IMR-90 (cell line): ENCODE data around the gene RTL1. TPM values are rescaled to one million over a fixed set of nuclear protein-coding genes. Genes with fewer than 3 reads are reported as not detected.

Experiments used
- ATAC-seq: fragments of 200-7000 bp; cut with Tn5 transposase; 2 replicates; pipeline ENCODE4 v1.9.1; 2020; ENCODE audit warnings: low read depth, mild to moderate bottlenecking, moderate library complexity
- BruUV-seq: library from RNA; stranded (reverse); fragments of 400-500 nt; replicated peaks from 2 replicates; lab custom pipeline; 2021; lab: Mats Ljungman, UMichigan
- CTCF ChIA-PET: fragments of 300-600 bp; formaldehyde crosslinking; extraction: SDS; loops from one replicate; lab custom pipeline; 2021; ENCODE audit warnings: antibody characterized with exemption; lab: Yijun Ruan, JAX
- POLR2A ChIA-PET: fragments of 300-600 bp; sonication (Branson Sonifier 250); formaldehyde crosslinking; loops from one replicate; lab custom pipeline; 2022; ENCODE audit warnings: antibody characterized with exemption; ENCODE audit not compliant: unreplicated experiment; lab: Charles Lee
- DNase-seq: peaks from one replicate; pipeline ENCODE4 v3.0.0; 2013
- H2AFZ ChIP-seq: replicated peaks from 2 replicates; pipeline ENCODE3; 2013; ENCODE audit warnings: low read length, mild to moderate bottlenecking; ENCODE audit not compliant: poor library complexity
- H2AK5ac ChIP-seq: 2 replicates; pipeline ENCODE4 v1.6.1; 2013; ENCODE audit warnings: low read depth, low read length, inconsistent platforms
- H2AK9ac ChIP-seq: replicated peaks from 2 replicates; pipeline ENCODE3; 2013; ENCODE audit warnings: mild to moderate bottlenecking, low read depth, low read length, moderate library complexity; ENCODE audit not compliant: poor library complexity
- H2BK120ac ChIP-seq: 2 replicates; pipeline ENCODE4 v1.6.1; 2013; ENCODE audit warnings: low read depth, low read length, inconsistent platforms
- H2BK15ac ChIP-seq: 3 replicates; pipeline ENCODE4 v1.6.1; 2013; ENCODE audit warnings: low read depth, low read length, inconsistent platforms
- H2BK20ac ChIP-seq: 2 replicates; pipeline ENCODE4 v1.6.1; 2013; ENCODE audit warnings: low read depth, mild to moderate bottlenecking, inconsistent platforms, low read length, moderate library complexity
- H2BK5ac ChIP-seq: 2 replicates; pipeline ENCODE4 v1.6.1; 2013; ENCODE audit warnings: mild to moderate bottlenecking, low read depth, low read length, inconsistent platforms; ENCODE audit not compliant: poor library complexity, severe bottlenecking
- H3K14ac ChIP-seq: replicated peaks from 2 replicates; pipeline ENCODE4 v1.6.1; 2013; ENCODE audit warnings: low read depth, low read length, inconsistent platforms
- H3K18ac ChIP-seq: 2 replicates; pipeline ENCODE4 v1.6.1; 2013; ENCODE audit warnings: low read depth, low read length, control low read depth
- H3K23ac ChIP-seq: 2 replicates; pipeline ENCODE4 v1.6.1; 2013; ENCODE audit warnings: low read depth, low read length, inconsistent platforms
- H3K27ac ChIP-seq: 2 replicates; pipeline ENCODE4 v1.5.1; 2013; ENCODE audit warnings: mild to moderate bottlenecking, control low read depth, low read length; ENCODE audit not compliant: insufficient read depth
- H3K27me3 ChIP-seq: 2 replicates; pipeline ENCODE4 v1.6.1; 2013; ENCODE audit warnings: low read length; ENCODE audit not compliant: control insufficient read depth, insufficient read depth
- H3K36me3 ChIP-seq: 2 replicates; pipeline ENCODE4 v1.6.1; 2013; ENCODE audit warnings: low read length, mixed read lengths; ENCODE audit not compliant: control insufficient read depth, insufficient read depth
- H3K4ac ChIP-seq: 2 replicates; pipeline ENCODE4 v1.6.1; 2013; ENCODE audit warnings: low read depth, low read length, inconsistent platforms
- H3K4me1 ChIP-seq: 2 replicates; pipeline ENCODE4 v1.6.1; 2013; ENCODE audit warnings: low read length, mixed read lengths; ENCODE audit not compliant: control insufficient read depth, insufficient read depth
- H3K4me2 ChIP-seq: 2 replicates; pipeline ENCODE4 v1.6.1; 2013; ENCODE audit warnings: low read depth, mild to moderate bottlenecking, control low read depth, low read length, moderate library complexity
- H3K4me3 ChIP-seq: 2 replicates; pipeline ENCODE4 v1.5.1; 2013; ENCODE audit warnings: low read depth, mild to moderate bottlenecking, control low read depth, low read length, moderate library complexity; ENCODE audit not compliant: insufficient read depth
- H3K56ac ChIP-seq: 2 replicates; pipeline ENCODE4 v1.6.1; 2013; ENCODE audit warnings: low read length, inconsistent platforms; ENCODE audit not compliant: insufficient read depth; ENCODE audit errors: extremely low read depth
- H3K79me1 ChIP-seq, 2 experiments: 2 replicates each; pipeline ENCODE4 v1.6.1; 2013; ENCODE audit warnings: low read length in 2 of 2, inconsistent platforms in 1 of 2, low read depth in 1 of 2
- H3K9ac ChIP-seq: 2 replicates; pipeline ENCODE4 v1.6.1; 2013; ENCODE audit warnings: low read depth, low read length, control low read depth
- H3K9me1 ChIP-seq: 2 replicates; pipeline ENCODE4 v1.6.1; 2013; ENCODE audit warnings: low read length, inconsistent platforms; ENCODE audit not compliant: insufficient read depth
- H3K9me3 ChIP-seq: 2 replicates; pipeline ENCODE4 v1.6.1; 2013; ENCODE audit warnings: low read length; ENCODE audit not compliant: control insufficient read depth, insufficient read depth
- H4K20me1 ChIP-seq: 2 replicates; pipeline ENCODE4 v1.6.1; 2013; ENCODE audit warnings: low read length, inconsistent platforms; ENCODE audit not compliant: insufficient read depth
- H4K5ac ChIP-seq: 2 replicates; pipeline ENCODE4 v1.6.1; 2013; ENCODE audit warnings: mild to moderate bottlenecking, low read depth, low read length, control low read depth
- H4K8ac ChIP-seq, 2 experiments: 2 replicates each; pipeline ENCODE4 v1.6.1; 2013; ENCODE audit warnings: low read depth in 2 of 2, low read length in 2 of 2, control low read depth in 1 of 2, inconsistent platforms in 1 of 2
- H4K91ac ChIP-seq: 2 replicates; pipeline ENCODE4 v1.6.1; 2013; ENCODE audit warnings: low read depth, low read length, inconsistent platforms; ENCODE audit not compliant: insufficient read depth
- CEBPB ChIP-seq: IDR thresholded peaks from 2 replicates; pipeline ENCODE4 v1.6.1; 2012; ENCODE audit warnings: low read depth, low read length, improper control_type of control experiment
- POLR2A ChIP-seq: IDR thresholded peaks from 2 replicates; pipeline ENCODE4 v1.6.1; 2012; ENCODE audit warnings: mild to moderate bottlenecking, low read depth, low read length
- RAD21 ChIP-seq: IDR thresholded peaks from 2 replicates; pipeline ENCODE4 v1.6.1; 2012; ENCODE audit warnings: low read length, improper control_type of control experiment
- WGBS, 2 experiments: methylation state at CpG; one replicate each; pipeline versions ENCODE4 v1.1.5 to v1.1.7; 2013; ENCODE audit warnings: missing lambda C conversion rate in 2 of 2; ENCODE audit not compliant: insufficient read length in 1 of 2; ENCODE audit errors: extremely low coverage in 2 of 2; 5-methylcytosine and 5-hydroxymethylcytosine counted together
- dilution Hi-C: fragments of 300-500 bp; cut with HindIII; formaldehyde crosslinking; loops from one replicate; pipeline ENCODE4 v1.14.3; 2018; ENCODE audit warnings: low sequenced_read_pairs; ENCODE audit not compliant: unreplicated experiment
- in situ Hi-C: fragments of 300-500 bp; cut with MboI; formaldehyde crosslinking; loops from 3 replicates; pipeline ENCODE4 v1.14.3; 2019; ENCODE audit warnings: low sequenced_read_pairs, inconsistent platforms, mixed read lengths
- intact Hi-C: fragments of 100-400 bp; cut with micrococcal nuclease; formaldehyde crosslinking; loops from 2 replicates; pipeline ENCODE4 v1.10.0; 2022
- polyA plus RNA-seq, 3 experiments: library from polyadenylated mRNA; depleted of rRNA; stranded (reverse); fragments of >200 nt; gene quantifications; 2 replicates each; pipeline ENCODE4 v1.2.3, GENCODE V29; 2012; ENCODE audit warnings: low replicate concordance in 1 of 3
- total RNA-seq: library from RNA; depleted of rRNA; stranded (reverse); fragments of >200 nt; gene quantifications from 2 replicates; pipeline ENCODE4 v1.2.3, GENCODE V29; 2012

Gene RTL1
- total and polyA plus RNA-seq, 2 of the 4 experiments (the other 2 are of a cell fraction) = not detected

DNA sequence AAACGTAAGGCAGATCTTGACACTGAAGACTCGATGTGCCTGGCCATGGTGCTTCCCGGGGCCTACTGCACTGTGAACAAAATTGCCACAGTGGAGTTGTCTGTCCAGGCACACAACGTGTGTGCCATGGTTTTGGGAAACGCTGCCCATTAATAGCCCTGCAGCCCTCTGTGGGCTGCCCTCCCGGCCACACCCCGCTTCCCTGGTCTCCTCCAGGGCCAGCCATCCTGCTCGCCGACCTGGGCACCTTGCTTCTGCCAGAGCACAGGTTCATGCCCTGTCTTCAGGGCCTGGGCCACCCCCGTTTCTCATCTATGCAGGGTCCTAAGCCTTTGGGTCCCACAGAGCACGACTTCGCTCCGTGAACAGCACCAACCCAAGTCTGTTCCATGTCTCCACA is 58.7 kb downstream of the RTL1 start:
- Histone ChIP-seq H2BK120ac (no peak overlapping the region), H3K4me3 (no peak overlapping the region), H3K36me3 (peaks cover 56% of the 10 kb centered on the region), H2BK20ac (no peak overlapping the region), H4K20me1 (peaks cover 99% of the 10 kb centered on the region), H3K4me1 (peaks cover 16% of the 10 kb centered on the region), H4K8ac (no peak overlapping the region), H2AK9ac (no peak overlapping the region), H2AK5ac (no peak overlapping the region), H2BK5ac (no peak overlapping the region), H3K4me2 (no peak overlapping the region), H3K27ac (no peak overlapping the region), H2BK15ac (no peak overlapping the region), H3K23ac (no peak overlapping the region), H3K9me1 (peaks cover 4% of the 10 kb centered on the region; the same call in 1 of the 2 replicates), H3K56ac (no peak overlapping the region), H3K27me3 (no peaks in the 10 kb centered on the region), H3K14ac (no peak overlapping the region), H3K18ac (no peak overlapping the region), H3K79me1 (peaks cover 3 to 58% of the 10 kb centered on the region in 2 experiments; a peak in 3 of 4 replicates), H4K5ac (no peak overlapping the region), H4K91ac (no peak overlapping the region), H3K9me3 (no peaks in the 10 kb centered on the region), H3K4ac (no peak overlapping the region), H2AFZ (no peak overlapping the region), H3K9ac (no peak overlapping the region)
- BruUV-seq = no TSS peak
- DNase-seq = no peak
- WGBS, 2 experiments = 100% methylated on average over 4 of the region's 13 CpGs; no CpG with 5 or more reads in 1 of the 2 experiments
- in situ Hi-C loops (loop anchor here (10.0 kb wide), 1 partner anchor 460 kb away; no protein-coding TSS in a partner anchor), dilution Hi-C loops (no loop called here), intact Hi-C loops (loop anchor here (5.0 kb wide), 1 partner anchor 183 kb away; no protein-coding TSS in a partner anchor)
- TF ChIP-seq CEBPB = no peak
- no peak for TF ChIP-seq RAD21
- peak; percentile 52 for TF ChIP-seq POLR2A
- ChIA-PET CTCF (no interaction called here), POLR2A (no interaction called here)
- ATAC-seq = no peak
